HG03196 (cell line): ENCODE measurements around the gene CACNA1I.

Experiments
- ATAC-seq: cut with Tn5 transposase; IDR thresholded peaks from one replicate; pipeline ENCODE4 v1.9.1; 2021; ENCODE audit not compliant: unreplicated experiment

Gene CACNA1I

GRCh38 chr22:39686776-39687525 is 116.4 kb downstream of the CACNA1I start:
- ATAC-seq = no peak

DNA sequence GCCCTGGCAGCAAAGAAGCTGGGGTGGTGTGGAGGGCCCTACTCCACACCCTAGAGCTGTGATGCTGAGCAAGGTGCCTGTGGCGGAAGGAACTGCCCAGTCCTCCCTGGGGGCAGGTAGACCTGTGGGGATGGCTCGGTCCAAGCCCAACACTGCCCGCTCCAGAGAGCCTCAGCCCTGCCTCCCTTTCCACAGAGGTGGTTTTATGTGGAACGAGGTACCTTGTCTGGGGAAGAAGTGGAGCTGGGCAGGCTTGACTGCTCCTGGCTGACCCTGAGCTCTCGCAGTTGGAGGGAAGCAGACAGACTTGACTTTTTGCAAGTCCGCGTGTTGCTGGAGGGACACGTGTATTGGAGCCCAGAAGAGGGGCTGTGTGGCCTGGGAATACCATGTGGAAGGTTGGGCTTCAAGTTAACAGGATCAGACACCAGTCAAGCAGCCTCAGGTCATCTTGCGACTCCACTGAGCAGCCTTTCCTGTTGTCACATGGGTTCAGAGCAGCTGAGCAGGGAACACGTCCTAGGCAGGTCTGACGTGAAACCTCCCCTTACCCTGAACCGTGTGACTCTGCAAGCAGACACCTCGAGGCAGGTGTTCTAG is 117.7 kb downstream of the CACNA1I start:
- no peak for ATAC-seq

DNA sequence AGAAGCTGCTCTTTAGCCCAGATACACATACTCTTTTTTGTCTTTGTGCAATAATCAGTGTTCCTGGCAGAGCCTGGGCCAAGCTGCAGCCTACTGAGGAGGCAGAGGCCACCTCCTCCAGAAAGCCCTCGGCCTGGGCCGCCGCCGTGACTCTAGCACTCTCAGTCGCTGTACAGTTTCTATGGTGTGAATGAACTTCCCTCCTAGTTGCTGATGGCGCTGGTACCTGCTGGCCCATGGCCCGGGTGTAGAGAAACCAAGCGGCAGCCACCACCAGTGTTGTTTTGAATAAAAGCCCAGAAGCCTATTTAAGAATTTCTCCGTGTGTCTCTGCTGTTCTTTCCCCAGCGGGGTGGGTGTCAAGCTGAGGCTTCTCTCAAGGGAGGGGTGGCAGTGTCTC is 118.9 kb downstream of the CACNA1I start:
- ATAC-seq = no peak

DNA sequence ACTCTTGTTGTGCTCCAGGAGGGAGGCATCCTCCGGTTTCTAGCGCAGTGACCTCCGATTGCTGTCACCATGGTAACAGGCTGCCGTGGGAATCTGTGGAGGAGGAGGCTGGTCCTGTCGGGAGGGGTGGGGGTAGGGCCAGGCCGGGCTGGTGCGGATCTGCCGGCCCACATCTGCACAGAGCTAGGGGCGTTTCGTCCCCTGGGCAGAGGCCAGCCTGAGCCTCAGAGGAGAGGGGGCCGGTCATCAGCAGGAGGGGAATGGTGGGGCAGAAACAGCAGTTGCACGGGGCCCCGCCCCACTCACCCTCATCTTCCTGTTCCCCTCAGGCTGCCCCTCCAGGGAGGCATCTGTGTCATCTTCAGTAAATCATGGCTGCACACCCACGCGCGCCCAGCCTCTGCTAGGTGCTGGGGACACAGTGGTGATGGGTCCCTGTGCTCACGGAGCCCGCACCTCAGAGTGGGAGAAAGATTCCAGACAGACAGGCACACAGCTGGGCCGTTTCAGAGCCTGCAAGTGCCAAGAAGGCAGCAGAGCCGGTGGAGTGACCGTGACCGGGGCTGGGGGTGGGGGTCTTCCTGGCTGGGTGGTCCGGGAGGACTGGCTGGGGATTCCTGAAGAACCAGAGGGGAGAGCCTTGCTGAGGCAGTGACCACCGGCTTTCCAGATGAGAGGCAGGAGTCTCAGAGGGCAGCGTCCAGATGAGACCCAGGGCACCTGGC is 120.5 kb downstream of the CACNA1I start:
- no peak for ATAC-seq

DNA sequence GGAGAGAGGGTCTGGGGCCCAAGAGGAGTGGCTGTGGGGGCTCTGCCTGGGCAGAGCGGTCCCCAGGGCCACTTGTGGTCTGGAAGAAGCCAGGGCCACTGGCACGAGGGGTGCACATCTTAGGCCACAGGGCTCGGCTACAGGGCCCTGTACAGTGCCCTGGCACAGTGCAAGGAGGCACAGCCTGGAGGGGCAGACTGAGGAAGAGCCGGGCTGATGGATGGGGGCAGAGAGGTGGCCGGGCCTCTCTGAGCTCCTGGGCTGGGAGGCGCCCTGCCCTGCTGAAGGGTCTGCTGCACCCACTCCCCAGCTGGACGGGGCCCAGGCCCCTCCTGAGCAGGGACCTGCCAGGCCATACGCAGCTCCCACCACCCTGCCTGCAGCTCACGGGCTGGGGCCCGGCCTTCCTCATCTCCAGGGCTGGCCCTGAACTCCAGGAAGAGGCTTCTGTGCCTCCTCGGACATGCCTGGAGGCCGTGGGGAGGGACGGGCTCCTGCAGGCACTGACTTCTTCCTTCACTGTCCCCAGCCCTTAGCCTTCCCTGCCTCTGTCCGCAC is 123.5 kb downstream of the CACNA1I start:
- no peak for ATAC-seq

DNA sequence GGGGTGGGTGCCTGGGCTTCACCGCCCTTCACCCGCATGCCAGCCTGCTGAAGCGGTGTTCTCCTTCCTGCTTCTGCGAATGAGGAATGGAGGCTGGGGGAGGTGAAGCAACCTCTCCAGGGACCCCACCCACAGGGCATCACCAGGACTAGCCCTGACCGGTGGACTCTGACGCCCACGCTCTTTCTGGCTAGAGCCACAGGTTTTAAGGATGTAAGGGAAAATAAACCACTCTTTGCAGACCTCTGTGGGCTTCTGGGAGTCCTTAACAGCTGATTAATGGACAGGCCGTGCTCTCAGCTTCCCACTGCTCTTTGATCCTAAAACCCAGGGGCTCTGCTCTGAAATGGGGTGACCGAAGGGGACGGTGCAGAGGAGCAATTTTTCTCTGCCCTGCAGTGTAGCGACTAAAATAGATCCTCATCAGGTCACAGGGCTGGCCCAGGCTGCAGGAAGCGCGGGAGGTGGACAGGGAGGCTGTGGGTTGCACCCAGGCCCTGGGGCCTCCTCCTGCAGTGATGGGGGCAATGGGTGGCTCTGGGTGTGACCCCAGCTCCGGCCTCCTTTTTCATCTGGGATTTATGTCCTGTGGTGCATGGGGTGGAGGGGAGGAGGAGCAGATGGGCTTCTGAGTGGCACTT is 127.4 kb downstream of the CACNA1I start:
- no peak for ATAC-seq

DNA sequence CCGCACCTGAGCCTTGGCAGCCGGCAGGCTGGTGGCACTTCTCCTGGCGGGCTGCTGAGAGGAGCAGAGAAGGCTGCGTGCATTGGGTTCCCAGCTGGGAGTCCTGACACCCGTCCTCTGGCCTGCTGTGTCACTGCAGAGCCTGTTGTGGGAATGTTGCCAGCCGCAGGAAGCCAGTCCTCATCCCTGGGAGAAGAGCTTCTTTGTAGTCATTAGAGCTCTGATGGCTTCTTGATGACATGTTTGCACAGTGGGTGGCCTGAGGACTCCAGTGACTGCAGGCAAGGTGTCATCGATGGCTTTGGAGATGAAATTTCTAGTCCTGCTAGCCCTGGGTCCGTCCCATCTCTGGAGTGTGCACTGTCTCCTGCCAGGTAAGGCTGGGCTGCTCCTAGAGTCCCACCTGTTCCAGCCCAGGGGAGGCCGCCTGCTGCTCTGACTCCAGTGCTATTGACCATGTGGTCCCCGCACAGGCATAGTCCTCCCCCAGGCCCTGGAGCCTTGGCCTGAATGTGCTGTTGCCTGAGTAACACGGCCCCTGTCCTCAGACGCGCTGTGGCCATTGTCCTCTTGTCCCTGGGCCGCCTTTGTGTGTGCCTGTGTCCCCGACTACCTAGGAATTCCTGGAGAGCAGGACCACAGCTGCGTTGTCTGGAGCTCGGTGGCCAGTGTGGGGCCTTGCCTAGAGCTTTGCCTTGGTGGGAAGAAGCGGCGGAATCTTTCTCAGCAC is 129.2 kb downstream of the CACNA1I start:
- ATAC-seq = no peak

- no peak for ATAC-seq
Measured at GRCh38 chr22:39700565-39700964, 130.0 kb downstream of the CACNA1I start.

GRCh38 chr22:39703091-39703490 is 132.5 kb downstream of the CACNA1I start:
- no peak for ATAC-seq

DNA sequence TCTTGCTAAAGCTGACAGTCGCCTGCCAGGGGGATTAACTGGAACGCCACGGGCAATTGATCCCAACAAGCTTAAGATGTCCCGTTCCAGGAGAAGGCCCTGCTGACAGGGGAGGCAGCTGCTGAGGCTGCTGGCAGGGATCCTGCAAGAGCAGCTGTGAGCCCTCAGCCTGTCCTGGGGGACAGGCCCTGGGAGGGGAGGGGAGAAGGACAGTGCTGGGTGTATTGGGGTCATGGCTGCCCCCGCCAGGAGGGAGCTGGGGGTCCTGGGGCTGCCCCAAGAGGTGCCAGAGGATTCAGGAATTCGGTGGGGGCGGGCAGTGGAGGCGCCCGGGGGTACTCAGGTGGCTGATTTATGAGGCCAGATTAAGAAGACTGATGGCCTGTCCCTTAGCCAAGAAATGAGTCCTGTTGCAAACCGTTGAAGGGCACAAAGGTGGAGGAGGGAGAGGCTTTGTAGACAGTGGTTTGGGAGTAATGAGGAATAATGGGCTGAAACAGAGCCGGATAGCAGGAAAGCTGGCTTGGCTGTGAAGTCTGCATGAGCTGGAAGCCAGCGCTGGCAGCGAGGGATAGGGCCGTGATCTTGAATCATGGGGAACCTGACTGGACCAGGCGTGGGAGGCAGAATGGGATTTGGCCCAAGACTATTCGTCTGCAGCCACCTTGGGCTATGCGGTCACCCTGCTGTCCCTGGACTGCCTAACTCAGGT is 133.5 kb downstream of the CACNA1I start:
- no peak for ATAC-seq

GRCh38 chr22:39705386-39705785 is 134.8 kb downstream of the CACNA1I start:
- ATAC-seq = no peak

DNA sequence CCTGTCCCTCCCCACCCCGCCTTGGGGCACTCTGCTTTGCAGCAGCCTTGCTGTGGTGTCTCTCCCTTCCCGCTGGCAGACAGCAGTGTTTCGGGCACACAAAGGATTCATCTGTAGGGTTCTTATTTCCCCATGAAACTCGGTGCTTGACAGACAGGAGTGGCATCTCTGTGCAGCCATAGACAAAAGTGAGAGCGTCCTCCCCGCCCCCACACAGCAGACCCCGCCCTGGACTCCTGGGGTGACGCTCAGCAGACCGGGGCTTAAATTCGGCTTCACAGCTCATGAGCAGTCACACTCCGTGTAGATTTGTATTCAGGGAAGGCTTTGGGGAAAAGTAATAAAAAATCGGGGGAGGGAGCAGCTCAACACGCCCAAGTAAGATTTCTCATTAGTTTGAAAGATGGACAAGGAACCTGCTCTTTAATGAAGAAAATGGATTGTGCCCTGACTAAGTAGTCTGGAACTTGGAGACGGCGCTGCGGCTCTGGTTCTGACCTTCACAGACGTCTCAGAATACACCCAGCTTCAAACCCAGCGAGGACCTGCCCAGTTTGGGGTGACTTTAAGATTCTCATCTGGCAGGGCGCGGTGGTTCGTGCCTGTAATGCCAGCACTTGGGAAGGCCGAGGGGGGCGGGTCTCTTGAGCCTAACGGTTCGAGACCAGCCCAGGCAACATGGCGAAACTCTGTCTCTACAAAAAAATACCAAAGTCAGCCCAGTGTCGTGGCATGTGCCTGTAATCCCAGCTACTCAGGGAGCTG is 136.0 kb downstream of the CACNA1I start:
- ATAC-seq = no peak

- no peak for ATAC-seq
Measured at GRCh38 chr22:39707351-39707750, 136.8 kb downstream of the CACNA1I start.

DNA sequence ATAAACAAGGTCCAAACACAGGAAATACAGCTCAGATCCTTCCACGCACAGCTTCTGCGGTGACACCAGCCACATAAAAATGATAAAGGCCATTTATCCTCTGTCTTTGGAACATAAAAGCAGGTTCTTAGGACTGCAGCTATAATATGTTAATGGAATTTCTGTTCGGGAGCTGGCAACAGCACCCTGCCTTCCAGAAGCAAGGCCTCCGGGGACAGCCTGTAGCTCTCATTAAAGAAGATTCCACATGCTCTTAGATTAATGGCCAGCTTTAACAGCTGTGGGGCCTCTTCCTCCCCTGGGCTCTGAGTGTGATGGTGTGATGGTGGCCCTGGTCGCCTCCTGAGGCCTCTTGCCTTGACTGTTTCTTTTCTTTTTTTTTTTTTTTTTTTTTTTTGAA is 137.3 kb downstream of the CACNA1I start:
- ATAC-seq = no peak

DNA sequence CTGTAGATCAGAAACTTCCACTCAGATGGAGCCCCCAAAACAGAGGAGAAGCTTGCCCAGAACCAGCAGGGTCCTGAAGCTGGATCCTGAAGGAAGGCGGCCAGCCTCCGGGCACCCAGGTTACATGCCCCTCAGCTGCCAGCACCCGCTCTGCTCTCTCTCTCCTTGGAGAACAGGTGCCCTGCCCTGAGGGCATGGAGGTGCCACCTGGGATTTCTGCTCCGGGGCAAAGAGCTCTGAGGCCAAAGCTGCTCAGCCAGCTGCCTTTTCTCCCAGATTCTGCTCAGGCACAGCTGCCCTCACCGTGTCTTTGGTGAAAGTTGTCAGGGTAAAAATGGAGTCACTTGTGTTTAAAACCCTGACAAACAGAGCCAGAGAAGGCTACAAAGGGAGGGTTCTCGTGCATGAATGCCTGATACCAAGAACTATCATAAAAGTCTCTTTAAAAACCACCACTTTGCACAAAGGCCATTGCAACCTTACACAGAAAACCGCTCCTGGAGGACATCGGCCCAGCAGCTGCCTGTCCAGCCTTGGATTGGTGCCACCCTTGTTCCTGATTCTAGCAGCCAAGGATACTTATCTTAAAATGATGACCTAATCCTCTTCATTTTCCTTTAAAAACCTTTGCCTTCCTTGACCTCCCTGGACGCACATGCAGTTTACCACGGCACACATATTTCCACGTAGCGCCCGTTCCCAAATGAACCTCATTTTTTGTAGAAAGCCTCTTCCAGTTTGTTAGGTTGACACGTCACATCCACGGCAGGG is 140.0 kb downstream of the CACNA1I start:
- ATAC-seq = no peak

DNA sequence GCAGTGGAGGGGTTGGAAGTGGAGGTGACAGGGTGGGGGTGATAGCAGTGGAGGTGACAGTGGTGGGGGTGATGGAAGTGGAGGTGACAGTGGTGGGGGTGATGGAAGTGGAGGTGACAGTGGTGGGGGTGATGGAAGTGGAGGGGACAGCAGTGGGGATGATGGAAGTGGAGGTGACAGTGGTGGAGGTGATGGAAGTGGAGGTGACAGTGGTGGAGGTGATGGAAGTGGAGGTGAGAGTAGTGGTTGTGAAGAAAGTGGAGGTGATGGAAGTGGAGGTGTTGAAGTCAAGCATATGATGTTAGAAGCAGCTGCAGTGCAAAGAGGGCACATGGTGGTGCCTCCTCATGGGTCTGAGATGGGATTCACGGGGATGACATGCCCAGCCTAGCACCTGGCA is 141.5 kb downstream of the CACNA1I start:
- no peak for ATAC-seq

DNA sequence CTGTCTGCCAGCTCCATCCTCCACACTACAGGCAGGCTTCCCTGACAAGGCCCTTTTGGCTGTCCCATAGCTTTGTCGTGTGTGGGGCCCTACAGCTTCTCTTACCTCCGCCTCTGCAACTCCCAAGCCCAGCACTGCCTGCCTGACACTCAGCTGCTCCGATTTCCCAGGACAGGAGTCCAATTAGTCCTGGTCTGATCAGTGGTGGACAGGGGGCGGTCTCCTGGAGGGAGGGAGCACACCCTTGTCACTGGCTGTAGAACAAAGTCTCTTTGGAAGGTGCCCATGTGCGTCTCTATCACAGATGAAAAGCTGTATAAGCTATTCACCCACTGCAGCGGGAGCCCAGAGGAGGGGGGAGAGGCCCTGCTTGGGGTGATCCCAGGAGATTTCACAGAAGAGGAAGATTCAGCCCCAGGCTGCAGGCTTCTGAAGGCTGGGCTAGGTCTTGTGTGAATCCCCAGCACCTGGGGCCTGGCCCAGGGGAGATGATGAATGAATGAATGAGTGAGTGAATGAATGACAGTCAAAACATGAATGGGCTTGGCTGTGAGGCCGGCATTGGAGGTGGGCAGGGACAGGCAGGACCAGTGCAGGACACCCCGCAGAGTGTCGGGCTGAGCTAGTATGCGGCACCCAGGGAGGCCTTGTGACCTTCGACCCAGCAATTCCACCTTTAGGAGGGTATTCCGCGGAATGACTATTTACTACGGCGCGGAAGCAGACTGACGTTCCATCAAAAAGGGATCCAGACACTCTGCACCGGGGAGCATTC is 142.4 kb downstream of the CACNA1I start:
- ATAC-seq = no peak

DNA sequence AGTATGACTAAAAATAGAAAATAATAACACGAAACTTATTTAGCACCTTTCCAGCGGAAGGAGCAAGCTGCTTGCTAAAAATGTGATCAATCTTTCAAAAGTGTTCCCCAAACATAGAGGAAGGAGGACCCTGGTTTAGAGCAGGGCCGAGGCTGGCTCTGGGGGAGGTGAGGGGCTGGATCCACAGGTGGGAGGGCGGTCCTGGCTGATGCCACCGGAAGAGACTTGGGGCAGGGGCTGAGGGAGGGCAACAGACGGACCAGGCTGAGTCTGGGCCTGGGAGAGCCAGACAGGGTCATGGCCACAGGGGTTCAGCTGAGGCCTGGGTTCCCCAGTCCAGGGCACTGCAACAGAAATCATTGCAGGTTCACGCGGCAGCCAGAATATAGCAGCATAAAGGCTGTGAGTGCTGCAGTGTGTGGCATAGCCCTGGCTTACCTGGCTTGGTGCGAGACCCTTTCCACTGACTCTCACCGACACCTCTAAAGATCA is 143.3 kb downstream of the CACNA1I start:
- no peak for ATAC-seq
